DOHH2 (cell line): ENCODE measurements around the gene FAM78B.
A peak's percentile ranks its signal among the peaks of the same experiment; 100 is the strongest.

Source experiments
- H3F3A ChIP-seq: fragments of 200-600 bp; sonication (generic), shearing (Covaris generic); 2 replicates; pipeline ENCODE4 v1.6.0; 2016; ENCODE audit warnings: antibody characterized with exemption, mild to moderate bottlenecking; ENCODE audit not compliant: control insufficient read depth, insufficient read depth
- H3K27ac ChIP-seq: fragments of 200-600 bp; sonication (generic); 2 replicates; pipeline ENCODE4 v1.5.1; 2014; ENCODE audit warnings: low read depth, mild to moderate bottlenecking, low read length, moderate library complexity
- H3K27me3 ChIP-seq: fragments of 200-600 bp; sonication (generic); 2 replicates; pipeline ENCODE4 v1.6.1; 2014; ENCODE audit warnings: mild to moderate bottlenecking, low read length, mixed read lengths; ENCODE audit not compliant: control insufficient read depth
- H3K36me3 ChIP-seq: fragments of 200-600 bp; sonication (generic); 2 replicates; pipeline ENCODE4 v1.6.1; 2014; ENCODE audit warnings: mild to moderate bottlenecking, low read length, moderate library complexity, mixed read lengths; ENCODE audit not compliant: control insufficient read depth
- H3K4me1 ChIP-seq: fragments of 200-600 bp; sonication (generic); 2 replicates; pipeline ENCODE4 v1.6.1; 2014; ENCODE audit warnings: mild to moderate bottlenecking, low read length, mixed read lengths; ENCODE audit not compliant: control insufficient read depth
- H3K4me2 ChIP-seq: fragments of 200-600 bp; sonication (generic); 2 replicates; pipeline ENCODE4 v1.6.0; 2014; ENCODE audit warnings: mild to moderate bottlenecking, low read length, moderate library complexity
- H3K4me3 ChIP-seq: fragments of 200-600 bp; sonication (generic); 2 replicates; pipeline ENCODE4 v1.5.1; 2014; ENCODE audit warnings: mild to moderate bottlenecking, low read length, mixed read lengths
- H3K79me2 ChIP-seq: fragments of 200-600 bp; sonication (generic); 2 replicates; pipeline ENCODE4 v1.6.1; 2014; ENCODE audit warnings: mild to moderate bottlenecking, low read length, mixed read lengths; ENCODE audit not compliant: control insufficient read depth
- H3K9me2 ChIP-seq: fragments of 200-600 bp; sonication (generic); replicated peaks from 2 replicates; pipeline ENCODE4 v1.6.1; 2014; ENCODE audit warnings: mild to moderate bottlenecking, low read length, mixed read lengths; ENCODE audit not compliant: control insufficient read depth
- H3K9me3 ChIP-seq: fragments of 200-600 bp; sonication (generic); 2 replicates; pipeline ENCODE4 v1.6.1; 2014; ENCODE audit warnings: antibody characterized with exemption, low read length, mixed read lengths; ENCODE audit not compliant: control insufficient read depth, insufficient read depth
- H4K20me1 ChIP-seq: fragments of 200-600 bp; sonication (generic); 2 replicates; pipeline ENCODE4 v1.6.0; 2014; ENCODE audit warnings: low read depth, mild to moderate bottlenecking, antibody characterized with exemption, low read length, moderate library complexity; ENCODE audit not compliant: control insufficient read depth, insufficient read depth
- CTCF ChIP-seq: fragments of 200-600 bp; sonication (generic); IDR thresholded peaks from one replicate; pipeline ENCODE4 v1.5.1; 2014; ENCODE audit warnings: antibody characterized with exemption, mild to moderate bottlenecking, low read depth, low read length; ENCODE audit not compliant: poor library complexity, severe bottlenecking
- EZH2phosphoT487 ChIP-seq: fragments of 200-600 bp; sonication (generic); IDR thresholded peaks from 2 replicates; pipeline ENCODE4 v1.6.1; 2017; ENCODE audit warnings: borderline replicate concordance, mild to moderate bottlenecking, antibody characterized with exemption, low read length, moderate library complexity, mixed read lengths

FAM78B gene

GRCh38 chr1:166166698-166167571 lies at the start of gene FAM78B:
Gene FAM78B (minus strand): TSS chr1:166167001. CDS start chr1:166166248, 753 bp downstream.
- Histone ChIP-seq H3K4me1 (peaks cover 17% of the 10 kb centered on the region), H3K4me3 (peak within 1 kb of the TSS; percentile 68), H3K27ac (no peak within 1 kb of the TSS), H3F3A (no peaks in the 10 kb centered on the region), H4K20me1 (no peaks in the 10 kb centered on the region), H3K79me2 (no peaks in the 10 kb centered on the region), H3K4me2 (peak within 1 kb of the TSS; percentile 71), H3K9me2 (no peaks in the 10 kb centered on the region), H3K9me3 (no peaks in the 10 kb centered on the region), H3K36me3 (no peaks in the 10 kb centered on the region), H3K27me3 (peaks cover 53% of the 10 kb centered on the region)
- no peak for TF ChIP-seq CTCF
- TF ChIP-seq EZH2phosphoT487: no peak

GRCh38 chr1:166202546-166202945 lies 35.7 kb upstream of the FAM78B start:
- TF ChIP-seq CTCF (no peak), EZH2phosphoT487 (no peak)

GRCh38 chr1:166200743-166201142 lies 33.9 kb upstream of the FAM78B start:
- H3F3A ChIP-seq: no peaks in the 10 kb centered on the region
- H3K9me2 ChIP-seq: no peaks in the 10 kb centered on the region
- H3K4me2 ChIP-seq: no peak overlapping the region
- no peaks in the 10 kb centered on the region for H3K79me2 ChIP-seq
- TF ChIP-seq CTCF (no peak), EZH2phosphoT487 (no peak)
- H3K27ac ChIP-seq: no peak overlapping the region
- no peak overlapping the region for H3K4me3 ChIP-seq
- no peaks in the 10 kb centered on the region for H3K9me3 ChIP-seq
- no peaks in the 10 kb centered on the region for H3K36me3 ChIP-seq
- no peaks in the 10 kb centered on the region for H3K4me1 ChIP-seq
- 0 out of 2 replicates have a peak, but pooled peaks cover 4% of the 10 kb centered on the region for H3K27me3 ChIP-seq
- no peaks in the 10 kb centered on the region for H4K20me1 ChIP-seq

More at GRCh38 chr1:166202546-166202945, 35.7 kb upstream of the FAM78B start:
- no peak overlapping the region for H3K27ac ChIP-seq
- no peaks in the 10 kb centered on the region for H4K20me1 ChIP-seq
- H3K27me3 ChIP-seq: 0 out of 2 replicates have a peak, but pooled peaks cover 4% of the 10 kb centered on the region
- H3K4me3 ChIP-seq: no peak overlapping the region
- no peak overlapping the region for H3K4me2 ChIP-seq
- H3K9me2 ChIP-seq: no peaks in the 10 kb centered on the region
- no peaks in the 10 kb centered on the region for H3K4me1 ChIP-seq
- H3F3A ChIP-seq: no peaks in the 10 kb centered on the region
- no peaks in the 10 kb centered on the region for H3K36me3 ChIP-seq
- no peaks in the 10 kb centered on the region for H3K79me2 ChIP-seq
- H3K9me3 ChIP-seq: no peaks in the 10 kb centered on the region
